WERI-Rb-1 (cell line): Measurements from ENCODE around the gene NCEH1.
A peak's percentile ranks its signal among the peaks of the same experiment; 100 is the strongest.

ENCODE experiments used
- DNase-seq: peaks from one replicate; pipeline ENCODE4 v3.0.0-alpha.2; 2020
- H3K27ac ChIP-seq: fragments of 250-450 bp; sonication (Bioruptor Pico); 2 replicates; pipeline ENCODE4 v1.5.1; 2020; ENCODE audit warnings: mild to moderate bottlenecking, moderate library complexity
- H3K27me3 ChIP-seq: fragments of 250-450 bp; sonication (Bioruptor Pico); 2 replicates; pipeline ENCODE4 v1.5.1; 2021; ENCODE audit warnings: mild to moderate bottlenecking, low read depth, moderate library complexity; ENCODE audit not compliant: insufficient read depth, severe bottlenecking
- H3K36me3 ChIP-seq: fragments of 250-450 bp; sonication (Bioruptor Pico); 2 replicates; pipeline ENCODE4 v1.5.1; 2020; ENCODE audit warnings: mild to moderate bottlenecking, moderate library complexity
- H3K4me3 ChIP-seq: 2 replicates; pipeline ENCODE4 v1.5.1; 2011; ENCODE audit warnings: low read depth, mild to moderate bottlenecking, control low read depth, low read length
- H3K9me3 ChIP-seq: fragments of 250-450 bp; sonication (Bioruptor Pico); 2 replicates; pipeline ENCODE4 v1.5.1; 2021; ENCODE audit warnings: mild to moderate bottlenecking, moderate library complexity; ENCODE audit not compliant: severe bottlenecking
- TF ChIP-seq, protein P1 (sequence below): IDR thresholded peaks from 2 replicates; pipeline ENCODE4 v1.5.1; 2011; ENCODE audit warnings: low read depth, mild to moderate bottlenecking, control low read depth, inconsistent platforms, low read length

The NCEH1 gene

DNA sequence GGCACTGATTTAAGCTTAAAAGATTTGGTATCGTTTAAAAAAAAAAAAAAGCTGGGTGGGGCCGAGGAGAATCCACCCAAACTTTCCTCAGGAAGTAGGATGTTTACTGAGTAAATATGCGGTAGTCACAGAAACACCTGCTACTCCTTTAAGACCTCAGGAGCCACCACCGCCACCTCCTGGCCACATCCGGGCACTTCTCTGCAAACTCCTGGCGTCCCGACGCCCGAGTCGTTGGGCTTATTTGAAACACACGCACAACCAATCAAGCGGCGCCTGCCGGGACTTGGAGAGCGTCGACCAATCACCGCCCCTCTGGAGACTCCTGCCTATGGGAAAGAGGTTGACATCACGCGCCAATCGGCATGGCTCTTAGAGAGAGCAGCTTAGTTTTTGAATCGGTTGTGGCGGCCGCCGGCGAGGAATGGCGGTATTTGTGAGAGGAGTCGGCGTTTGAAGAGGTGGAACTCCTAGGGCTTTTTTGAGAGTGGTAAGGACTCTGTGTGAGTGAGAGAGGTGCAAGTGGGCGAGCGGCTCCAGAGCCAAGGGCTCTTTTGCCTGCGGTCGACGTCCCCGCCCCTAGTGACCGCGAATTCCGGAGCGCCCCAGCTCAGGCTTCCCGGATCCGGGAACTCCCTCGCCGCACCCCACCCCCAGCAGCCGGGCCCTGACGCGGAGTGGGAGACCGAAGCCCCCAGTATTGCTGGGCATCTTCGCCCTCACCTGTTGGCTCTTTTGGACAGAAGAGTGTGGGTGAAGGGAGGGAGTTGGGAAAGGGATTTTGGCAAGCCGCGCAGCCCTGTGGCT, 39.7 kb upstream of the NCEH1 start, which contains the start of gene ECT2:
Gene ECT2 (plus strand): TSS at position 359 of the 807 bp plus-strand sequence. CDS start 3,805 bp downstream, outside the sequence.
- Histone ChIP-seq H3K36me3 (peaks cover 31% of the 10 kb centered on the region), H3K9me3 (no peaks in the 10 kb centered on the region), H3K27me3 (no peaks in the 10 kb centered on the region), H3K27ac (peak within 1 kb of the TSS; percentile 95), H3K4me3 (peak within 1 kb of the TSS; percentile 100)
- DNase-seq, result peak; percentile 98
- TF ChIP-seq, protein P1, sequence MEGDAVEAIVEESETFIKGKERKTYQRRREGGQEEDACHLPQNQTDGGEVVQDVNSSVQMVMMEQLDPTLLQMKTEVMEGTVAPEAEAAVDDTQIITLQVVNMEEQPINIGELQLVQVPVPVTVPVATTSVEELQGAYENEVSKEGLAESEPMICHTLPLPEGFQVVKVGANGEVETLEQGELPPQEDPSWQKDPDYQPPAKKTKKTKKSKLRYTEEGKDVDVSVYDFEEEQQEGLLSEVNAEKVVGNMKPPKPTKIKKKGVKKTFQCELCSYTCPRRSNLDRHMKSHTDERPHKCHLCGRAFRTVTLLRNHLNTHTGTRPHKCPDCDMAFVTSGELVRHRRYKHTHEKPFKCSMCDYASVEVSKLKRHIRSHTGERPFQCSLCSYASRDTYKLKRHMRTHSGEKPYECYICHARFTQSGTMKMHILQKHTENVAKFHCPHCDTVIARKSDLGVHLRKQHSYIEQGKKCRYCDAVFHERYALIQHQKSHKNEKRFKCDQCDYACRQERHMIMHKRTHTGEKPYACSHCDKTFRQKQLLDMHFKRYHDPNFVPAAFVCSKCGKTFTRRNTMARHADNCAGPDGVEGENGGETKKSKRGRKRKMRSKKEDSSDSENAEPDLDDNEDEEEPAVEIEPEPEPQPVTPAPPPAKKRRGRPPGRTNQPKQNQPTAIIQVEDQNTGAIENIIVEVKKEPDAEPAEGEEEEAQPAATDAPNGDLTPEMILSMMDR, result peak; percentile 67

DNA sequence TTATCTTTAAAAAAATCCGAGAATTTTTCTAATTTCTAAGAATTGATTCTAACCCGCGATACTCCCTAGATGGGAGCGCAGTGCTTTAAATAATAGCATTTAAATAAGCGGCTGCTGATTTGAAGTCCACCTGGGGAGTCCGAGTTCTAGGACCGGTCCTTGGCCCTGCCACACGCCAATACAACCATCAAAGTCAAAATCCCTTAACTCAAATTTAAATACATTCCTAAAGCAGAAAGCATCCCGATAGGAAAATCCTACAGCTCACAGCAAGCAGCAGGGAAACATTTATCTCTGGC, 39.2 kb upstream of the NCEH1 start:
- no peak for DNase-seq
- H3K4me3 ChIP-seq, result peak overlapping the region; percentile 100
- peak overlapping the region; percentile 54 for H3K27ac ChIP-seq
- TF ChIP-seq, protein P1, result no peak
- no peaks in the 10 kb centered on the region for H3K9me3 ChIP-seq
- H3K36me3 ChIP-seq, result peaks cover 27% of the 10 kb centered on the region
- H3K27me3 ChIP-seq, result no peaks in the 10 kb centered on the region

DNA sequence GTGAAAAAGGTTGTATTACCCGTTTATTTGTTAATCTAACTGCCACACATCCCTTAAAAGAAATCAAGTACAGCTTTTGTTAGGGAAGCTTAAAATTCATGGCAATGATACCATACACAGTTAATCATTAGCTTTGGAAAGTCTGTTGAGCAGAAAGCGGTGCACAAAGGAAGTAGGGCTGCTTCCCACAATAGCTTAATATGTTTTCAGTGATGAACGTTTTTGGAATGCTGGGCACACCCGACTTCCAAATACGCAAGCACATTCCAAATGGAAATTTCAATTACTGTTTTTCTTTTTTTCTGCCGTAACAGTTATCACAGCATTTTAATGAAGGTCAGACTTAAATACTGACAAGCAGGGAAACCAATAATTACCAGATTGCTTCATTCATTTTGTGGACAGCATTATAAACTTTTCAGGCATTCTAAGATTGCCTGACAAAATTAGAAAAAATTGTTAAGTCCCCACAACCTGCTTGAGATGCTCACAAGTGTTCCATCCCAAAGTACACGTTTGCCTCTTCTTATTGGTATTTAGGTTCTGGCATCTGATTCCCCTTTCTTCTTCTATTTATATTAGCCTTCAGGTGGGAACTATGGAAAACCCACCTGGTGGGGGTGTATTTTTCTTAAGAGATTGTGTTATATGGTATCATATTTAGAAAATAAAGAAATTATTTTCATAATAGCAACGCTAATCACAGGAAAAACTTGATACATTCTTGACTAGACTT, 38.5 kb upstream of the NCEH1 start:
- Histone ChIP-seq H3K9me3 (no peaks in the 10 kb centered on the region), H3K27me3 (no peaks in the 10 kb centered on the region), H3K27ac (peak overlapping the region; percentile 54), H3K36me3 (peaks cover 21% of the 10 kb centered on the region), H3K4me3 (no peak overlapping the region)
- TF ChIP-seq, protein P1, result no peak
- DNase-seq, result no peak

DNA sequence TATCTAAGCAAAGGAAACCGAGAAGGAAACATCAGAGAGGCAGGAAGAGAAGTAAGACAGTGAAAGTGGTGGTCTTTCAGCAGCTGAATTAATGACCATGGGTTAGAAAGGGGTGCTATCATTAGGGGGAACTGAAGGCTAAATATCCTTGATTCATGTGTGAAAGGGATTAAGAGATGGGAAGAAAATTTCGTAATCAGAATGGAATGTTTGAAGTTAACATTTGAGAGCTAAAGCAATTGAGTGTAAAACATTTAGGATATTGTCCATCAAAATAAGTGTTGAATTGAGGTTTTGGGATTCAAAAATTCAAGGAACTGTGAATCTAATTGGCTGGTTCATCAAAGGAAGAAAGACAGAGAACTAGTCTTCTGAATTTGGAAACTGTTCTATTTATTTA, 35.6 kb upstream of the NCEH1 start:
- Histone ChIP-seq H3K4me3 (no peak overlapping the region), H3K9me3 (no peaks in the 10 kb centered on the region), H3K36me3 (peaks cover 4% of the 10 kb centered on the region), H3K27me3 (no peaks in the 10 kb centered on the region), H3K27ac (no peak overlapping the region)
- DNase-seq, result no peak
- TF ChIP-seq, protein P1, result no peak

DNA sequence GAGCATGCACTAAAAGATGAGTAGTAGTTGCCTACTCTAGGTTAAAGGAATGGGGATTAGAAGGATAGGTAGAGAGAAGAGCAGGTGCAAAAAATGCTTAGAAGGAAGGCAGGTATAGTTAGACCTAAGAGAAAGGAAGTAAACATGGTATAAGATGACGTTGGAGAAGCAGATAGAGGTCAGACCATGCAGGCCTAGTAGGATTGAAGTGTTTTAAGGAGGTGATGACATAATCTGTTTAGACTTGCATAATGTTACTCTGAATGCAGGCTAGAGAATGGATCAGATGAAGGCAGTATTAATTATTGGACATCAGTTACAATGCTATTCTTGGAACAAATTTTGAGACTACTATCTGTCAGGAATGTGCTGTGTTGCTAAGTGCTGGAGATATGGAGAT, 28.6 kb upstream of the NCEH1 start:
- Histone ChIP-seq H3K4me3 (no peak overlapping the region), H3K27me3 (no peaks in the 10 kb centered on the region), H3K9me3 (no peaks in the 10 kb centered on the region), H3K27ac (no peak overlapping the region), H3K36me3 (no peaks in the 10 kb centered on the region)
- TF ChIP-seq, protein P1, result no peak
- no peak for DNase-seq
